Mesenchymal stem cell (in vitro differentiated cells and primary cell): ENCODE data around the gene RPL21.

Experiments used
- DNase-seq: peaks from one replicate; pipeline ENCODE4 v3.0.0-alpha.2; 2013
- H2AFZ ChIP-seq: one replicate; pipeline ENCODE4 v1.6.1; 2013; ENCODE audit warnings: low read depth, mild to moderate bottlenecking, control low read depth, inconsistent platforms, low read length, moderate library complexity
- H2AK5ac ChIP-seq: 2 replicates; pipeline ENCODE4 v1.6.1; 2013; ENCODE audit warnings: low read length, moderate library complexity, mild to moderate bottlenecking, inconsistent platforms; ENCODE audit not compliant: severe bottlenecking
- H2BK120ac ChIP-seq: one replicate; pipeline ENCODE4 v1.6.1; 2013; ENCODE audit warnings: low read depth, mild to moderate bottlenecking, inconsistent platforms, low read length, moderate library complexity
- H2BK12ac ChIP-seq, 2 experiments: one replicate each; pipeline ENCODE4 v1.6.1; 2013; ENCODE audit warnings: inconsistent platforms in 2 of 2, low read length in 2 of 2, mild to moderate bottlenecking in 2 of 2, moderate library complexity in 2 of 2, control low read depth in 1 of 2
- H2BK15ac ChIP-seq: one replicate; pipeline ENCODE4 v1.6.1; 2013; ENCODE audit warnings: mild to moderate bottlenecking, low read depth, inconsistent platforms; ENCODE audit not compliant: poor library complexity, severe bottlenecking
- H2BK5ac ChIP-seq: 2 replicates; pipeline ENCODE4 v1.6.1; 2013; ENCODE audit warnings: low read depth, mild to moderate bottlenecking, low read length, control low read depth, inconsistent platforms; ENCODE audit not compliant: poor library complexity, severe bottlenecking
- H3K14ac ChIP-seq, 2 experiments: one replicate each; pipeline ENCODE4 v1.6.1; 2013; ENCODE audit warnings: inconsistent platforms in 2 of 2, low read length in 2 of 2, control low read depth in 1 of 2, mild to moderate bottlenecking in 1 of 2, moderate library complexity in 1 of 2
- H3K18ac ChIP-seq, 2 experiments: one replicate each; pipeline ENCODE4 v1.6.1; 2013; ENCODE audit warnings: inconsistent platforms in 2 of 2, low read length in 2 of 2, control low read depth in 1 of 2, low read depth in 1 of 2, mild to moderate bottlenecking in 1 of 2
- H3K23ac ChIP-seq, 2 experiments: one replicate each; pipeline ENCODE4 v1.6.1; 2013; ENCODE audit warnings: inconsistent platforms in 2 of 2, low read length in 2 of 2, mild to moderate bottlenecking in 2 of 2, moderate library complexity in 2 of 2, control low read depth in 1 of 2
- H3K27ac ChIP-seq: 2 replicates; pipeline ENCODE4 v1.5.1; 2013; ENCODE audit warnings: mild to moderate bottlenecking, moderate library complexity, low read length, control low read depth, inconsistent platforms; ENCODE audit not compliant: poor library complexity, severe bottlenecking
- H3K27me3 ChIP-seq, 2 experiments: 2 replicates each; pipeline versions ENCODE4 v1.6.1 to v1.7.0; 2013; ENCODE audit warnings: low read length in 2 of 2, mild to moderate bottlenecking in 2 of 2, moderate library complexity in 2 of 2, control low read depth in 1 of 2, inconsistent platforms in 1 of 2; ENCODE audit not compliant: control insufficient read depth in 1 of 2, insufficient read depth in 1 of 2
- H3K36me3 ChIP-seq, 2 experiments: 2 replicates each; pipeline versions ENCODE4 v1.6.1 to v1.7.0; 2013; ENCODE audit warnings: low read length in 2 of 2, control low read depth in 1 of 2, inconsistent platforms in 1 of 2, low read depth in 1 of 2, mild to moderate bottlenecking in 1 of 2; ENCODE audit not compliant: insufficient read depth in 2 of 2, control insufficient read depth in 1 of 2
- H3K4ac ChIP-seq, 2 experiments: one replicate each; pipeline ENCODE4 v1.6.1; 2013; ENCODE audit warnings: inconsistent platforms in 2 of 2, low read length in 2 of 2, mild to moderate bottlenecking in 2 of 2, moderate library complexity in 2 of 2, control low read depth in 1 of 2, low read depth in 1 of 2
- H3K4me1 ChIP-seq: 2 replicates; pipeline ENCODE4 v1.6.1; 2013; ENCODE audit warnings: low read depth, low read length, control low read depth; ENCODE audit not compliant: control insufficient read depth, insufficient read depth
- H3K4me2 ChIP-seq: 2 replicates; pipeline ENCODE4 v1.6.1; 2013; ENCODE audit warnings: low read length, mild to moderate bottlenecking, inconsistent platforms; ENCODE audit not compliant: poor library complexity, severe bottlenecking
- H3K4me3 ChIP-seq, 2 experiments: 2 replicates each; pipeline versions ENCODE4 v1.5.1 to v1.7.0; 2013; ENCODE audit warnings: low read length in 2 of 2, mild to moderate bottlenecking in 2 of 2, control low read depth in 1 of 2, low read depth in 1 of 2; ENCODE audit not compliant: insufficient read depth in 1 of 2
- H3K79me1 ChIP-seq: replicated peaks from 2 replicates; pipeline ENCODE4 v1.6.1; 2013; ENCODE audit warnings: mild to moderate bottlenecking, control low read depth, low read length, inconsistent platforms; ENCODE audit not compliant: poor library complexity, severe bottlenecking
- H3K9ac ChIP-seq: 2 replicates; pipeline ENCODE4 v1.7.0; 2013; ENCODE audit warnings: mild to moderate bottlenecking, low read length, moderate library complexity
- H3K9me3 ChIP-seq: 2 replicates; pipeline ENCODE4 v1.7.0; 2013; ENCODE audit warnings: mild to moderate bottlenecking, low read length; ENCODE audit not compliant: control insufficient read depth
- H4K8ac ChIP-seq: one replicate; pipeline ENCODE4 v1.6.1; 2013; ENCODE audit warnings: inconsistent platforms, mild to moderate bottlenecking, low read length, moderate library complexity
- H4K91ac ChIP-seq: one replicate; pipeline ENCODE4 v1.6.1; 2013; ENCODE audit warnings: mild to moderate bottlenecking, low read length, inconsistent platforms
- WGBS: methylation state at CpG from one replicate; pipeline ENCODE4 v1.1.7; 2013; ENCODE audit warnings: mixed read lengths; 5-methylcytosine and 5-hydroxymethylcytosine counted together

The RPL21 gene

DNA sequence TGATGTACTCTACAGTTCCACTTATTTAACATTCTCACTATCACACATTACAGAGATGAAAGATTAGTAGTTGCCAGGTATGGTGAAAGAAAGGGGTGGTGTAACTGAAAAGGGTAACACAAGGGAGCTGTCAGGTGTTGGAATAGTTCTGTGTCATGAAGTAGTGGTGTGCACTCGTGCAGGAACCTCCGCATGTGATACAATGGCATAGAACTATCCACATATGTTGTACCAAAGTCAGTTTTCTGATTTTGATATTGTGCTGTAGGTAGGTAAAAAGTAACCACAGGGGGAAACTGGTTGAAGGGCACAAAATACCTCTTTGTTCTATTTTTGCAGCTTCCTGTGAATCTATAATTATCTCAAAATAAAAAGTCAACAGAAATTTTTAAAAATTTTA lies 24.4 kb upstream of the RPL21 start:
- Histone ChIP-seq H3K79me1 (no peaks in the 10 kb centered on the region), H3K27ac (no peak overlapping the region), H2BK15ac (no peak overlapping the region), H3K18ac (no peak overlapping the region), H3K4ac (no peak overlapping the region), H3K4me3 (no peak overlapping the region), H3K4me1 (no peaks in the 10 kb centered on the region), H4K8ac (no peak overlapping the region), H3K9ac (no peak overlapping the region), H3K4me2 (no peak overlapping the region), H3K27me3 (peaks cover 0 to 4% of the 10 kb centered on the region in 2 experiments), H3K14ac (no peak overlapping the region), H2BK5ac (no peak overlapping the region), H2BK120ac (no peak overlapping the region), H3K9me3 (peaks cover 15% of the 10 kb centered on the region), H4K91ac (no peak overlapping the region), H2BK12ac (no peak overlapping the region), H2AK5ac (no peak overlapping the region), H2AFZ (no peak overlapping the region), H3K36me3 (no peaks in the 10 kb centered on the region), H3K23ac (no peak overlapping the region)
- no peak for DNase-seq
- 100% methylated on average over 1 of the region's 2 CpGs for WGBS

DNA sequence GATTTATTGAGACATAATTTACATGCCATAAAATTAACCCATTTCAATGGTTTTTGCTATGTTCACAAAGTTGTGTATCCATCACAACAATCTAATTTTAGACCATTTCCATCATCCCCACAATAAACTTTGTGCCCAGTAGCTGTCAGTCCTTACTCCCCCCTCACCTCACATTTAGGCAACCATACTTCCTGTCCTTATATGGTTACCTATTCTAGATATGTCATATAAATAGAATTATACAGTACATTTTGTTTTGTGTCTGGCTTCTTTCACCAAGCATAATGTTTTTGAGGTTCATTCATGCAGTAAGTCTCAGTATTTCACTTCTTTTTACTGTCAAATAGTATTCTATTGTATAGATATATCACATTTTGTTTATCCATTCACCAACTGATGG lies 23.2 kb upstream of the RPL21 start:
- Histone ChIP-seq H2BK5ac (no peak overlapping the region), H3K36me3 (no peaks in the 10 kb centered on the region), H3K23ac (no peak overlapping the region), H2BK120ac (no peak overlapping the region), H3K9ac (no peak overlapping the region), H2AFZ (no peak overlapping the region), H3K14ac (no peak overlapping the region), H3K4ac (no peak overlapping the region), H4K91ac (no peak overlapping the region), H3K27ac (no peak overlapping the region), H3K27me3 (peaks cover 0 to 4% of the 10 kb centered on the region in 2 experiments), H3K4me2 (no peak overlapping the region), H3K4me3 (no peak overlapping the region), H2AK5ac (no peak overlapping the region), H2BK12ac (no peak overlapping the region), H3K4me1 (no peaks in the 10 kb centered on the region), H3K9me3 (peaks cover 26% of the 10 kb centered on the region), H3K79me1 (no peaks in the 10 kb centered on the region), H2BK15ac (no peak overlapping the region), H4K8ac (no peak overlapping the region), H3K18ac (no peak overlapping the region)
- DNase-seq: no peak

DNA sequence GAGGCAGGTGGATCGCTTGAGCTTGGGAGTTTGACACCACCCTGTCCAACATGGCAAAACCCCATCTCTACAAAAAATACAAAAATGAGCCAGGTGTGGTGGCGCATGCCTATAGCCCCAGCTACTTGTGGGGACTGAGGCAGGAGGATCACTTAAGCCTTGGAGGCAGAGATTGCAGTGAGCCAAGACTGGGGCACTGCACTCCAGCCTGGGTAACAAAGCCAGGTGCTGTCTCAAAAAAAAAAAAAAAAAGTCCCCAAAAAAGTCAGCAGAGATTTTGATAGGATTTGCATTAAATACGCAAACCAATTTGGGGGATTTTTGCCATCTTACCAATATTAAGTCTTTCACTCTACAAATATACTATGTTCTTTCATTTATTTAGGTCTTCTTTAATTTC lies 21.7 kb upstream of the RPL21 start:
- H3K27me3 ChIP-seq: peaks cover 0 to 4% of the 10 kb centered on the region in 2 experiments
- DNase-seq: no peak
- no peak overlapping the region for H3K27ac ChIP-seq
- 100% methylated on average over 2 of the region's 3 CpGs for WGBS
- H2BK120ac ChIP-seq: no peak overlapping the region
- no peak overlapping the region for H3K23ac ChIP-seq
- H3K4me3 ChIP-seq: no peak overlapping the region
- H3K4me1 ChIP-seq: no peaks in the 10 kb centered on the region
- H2BK12ac ChIP-seq: no peak overlapping the region
- no peaks in the 10 kb centered on the region for H3K79me1 ChIP-seq
- H2BK5ac ChIP-seq: no peak overlapping the region
- H3K36me3 ChIP-seq: no peaks in the 10 kb centered on the region
- H3K9me3 ChIP-seq: peaks cover 26% of the 10 kb centered on the region
- no peak overlapping the region for H3K9ac ChIP-seq
- H4K91ac ChIP-seq: no peak overlapping the region
- no peak overlapping the region for H2AK5ac ChIP-seq
- H3K14ac ChIP-seq: no peak overlapping the region
- no peak overlapping the region for H2AFZ ChIP-seq
- H2BK15ac ChIP-seq: no peak overlapping the region
- H3K18ac ChIP-seq: no peak overlapping the region
- no peak overlapping the region for H3K4me2 ChIP-seq
- H4K8ac ChIP-seq: no peak overlapping the region
- no peak overlapping the region for H3K4ac ChIP-seq

DNA sequence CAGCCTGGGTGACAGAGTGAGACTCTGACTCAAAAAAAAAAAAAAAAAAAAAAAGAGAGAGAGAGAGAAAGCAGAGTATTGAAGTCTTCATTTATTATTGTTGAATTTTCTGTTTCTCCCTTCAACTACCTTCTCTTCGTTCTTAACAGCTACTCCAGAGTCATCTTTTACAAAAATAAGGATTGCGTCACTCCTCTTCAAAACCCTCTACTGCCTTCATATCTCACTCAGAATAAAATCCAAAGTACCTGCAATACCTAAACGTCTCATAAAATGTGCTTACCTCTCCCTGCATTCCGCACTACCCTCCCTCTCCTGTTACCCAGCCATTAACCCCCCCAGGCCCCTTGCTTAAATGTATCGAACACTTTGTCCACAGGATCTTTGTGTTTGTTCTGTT lies 17.4 kb upstream of the RPL21 start:
- no peak overlapping the region for H4K91ac ChIP-seq
- H4K8ac ChIP-seq: no peak overlapping the region
- peaks cover 0 to 6% of the 10 kb centered on the region in 2 experiments for H3K27me3 ChIP-seq
- no peak overlapping the region for H3K4ac ChIP-seq
- no peak overlapping the region for H3K27ac ChIP-seq
- no peak overlapping the region for H2BK12ac ChIP-seq
- DNase-seq: no peak
- no peak overlapping the region for H2AFZ ChIP-seq
- H3K36me3 ChIP-seq: no peaks in the 10 kb centered on the region
- no peak overlapping the region for H3K18ac ChIP-seq
- no peak overlapping the region for H3K4me2 ChIP-seq
- no peak overlapping the region for H3K4me3 ChIP-seq
- H3K9me3 ChIP-seq: peaks cover 22% of the 10 kb centered on the region
- no peak overlapping the region for H3K14ac ChIP-seq
- no peak overlapping the region for H2BK15ac ChIP-seq
- no peak overlapping the region for H3K23ac ChIP-seq
- no peaks in the 10 kb centered on the region for H3K4me1 ChIP-seq
- H2BK120ac ChIP-seq: no peak overlapping the region
- H2AK5ac ChIP-seq: no peak overlapping the region
- H3K9ac ChIP-seq: no peak overlapping the region
- H2BK5ac ChIP-seq: no peak overlapping the region
- no peaks in the 10 kb centered on the region for H3K79me1 ChIP-seq
- 80% methylated on average over 5 of the region's 5 CpGs for WGBS
